IMR-90 (cell line): ENCODE measurements around the gene CDKL1.

Experiments
- BHLHE40 ChIP-seq: fragments of 150-350 bp; IDR thresholded peaks from 2 replicates; pipeline ENCODE4 v1.6.1; 2016; ENCODE audit warnings: mild to moderate bottlenecking, low read depth, low read length
- CEBPB ChIP-seq: IDR thresholded peaks from 2 replicates; pipeline ENCODE4 v1.6.1; 2012; ENCODE audit warnings: low read depth, low read length, improper control_type of control experiment
- CTCF ChIP-seq: conservative IDR thresholded peaks from 2 replicates; pipeline ENCODE4 v1.5.1; 2012; ENCODE audit warnings: mild to moderate bottlenecking, low read depth, low read length, improper control_type of control experiment
- FOS ChIP-seq: fragments of 150-350 bp; IDR thresholded peaks from 2 replicates; pipeline ENCODE4 v1.6.1; 2016; ENCODE audit warnings: low read depth, low read length
- NFE2L2 ChIP-seq: fragments of 150-350 bp; IDR thresholded peaks from 2 replicates; pipeline ENCODE4 v1.6.1; 2016; ENCODE audit warnings: low read depth, mild to moderate bottlenecking, low read length
- POLR2A ChIP-seq: IDR thresholded peaks from 2 replicates; pipeline ENCODE4 v1.6.1; 2012; ENCODE audit warnings: mild to moderate bottlenecking, low read depth, low read length
- RAD21 ChIP-seq: IDR thresholded peaks from 2 replicates; pipeline ENCODE4 v1.6.1; 2012; ENCODE audit warnings: low read length, improper control_type of control experiment
- SMC3 ChIP-seq: fragments of 150-350 bp; IDR thresholded peaks from 2 replicates; pipeline ENCODE4 v1.6.1; 2016; ENCODE audit warnings: low read depth, mild to moderate bottlenecking, antibody characterized with exemption, low read length, moderate library complexity
- USF2 ChIP-seq: fragments of 150-350 bp; IDR thresholded peaks from 2 replicates; pipeline ENCODE4 v1.6.1; 2017; ENCODE audit warnings: mild to moderate bottlenecking, antibody characterized with exemption, low read length, low read depth

GRCh38 chr14:50355692-50356091 lies 41.0 kb downstream of the CDKL1 start:
- TF ChIP-seq BHLHE40, result no peak
- TF ChIP-seq RAD21, result no peak
- TF ChIP-seq FOS, result no peak
- no peak for TF ChIP-seq POLR2A
- TF ChIP-seq CTCF, result no peak
- no peak for TF ChIP-seq USF2
- no peak for TF ChIP-seq NFE2L2
- TF ChIP-seq SMC3, result no peak
- TF ChIP-seq CEBPB, result no peak
